GM19324 (cell line): Measurements from ENCODE around the gene MYBBP1A.

Experiments used
- ATAC-seq: cut with Tn5 transposase; IDR thresholded peaks from one replicate; pipeline ENCODE4 v1.9.1; 2021; ENCODE audit warnings: mild to moderate bottlenecking, moderate library complexity; ENCODE audit not compliant: unreplicated experiment, low FRiP score

The MYBBP1A gene

GRCh38 chr17:4539576-4540223, 15.5 kb downstream of the MYBBP1A start:
- no peak for ATAC-seq

GRCh38 chr17:4539025-4539424, 16.2 kb downstream of the MYBBP1A start:
- no peak for ATAC-seq

- ATAC-seq, result no peak
Observed at GRCh38 chr17:4538236-4539002, 16.8 kb downstream of the MYBBP1A start.

- no peak for ATAC-seq
Observed at GRCh38 chr17:4537451-4538235, 17.5 kb downstream of the MYBBP1A start.

GRCh38 chr17:4536742-4537411, 18.3 kb downstream of the MYBBP1A start:
- no peak for ATAC-seq

- no peak for ATAC-seq
Observed at GRCh38 chr17:4536259-4536741, 18.9 kb downstream of the MYBBP1A start.

- ATAC-seq, result no peak
Observed at GRCh38 chr17:4535667-4536258, 19.4 kb downstream of the MYBBP1A start.

- no peak for ATAC-seq
Observed at GRCh38 chr17:4534928-4535666, 20.1 kb downstream of the MYBBP1A start.

- ATAC-seq, result no peak
Observed at GRCh38 chr17:4534515-4534914, 20.7 kb downstream of the MYBBP1A start.

- no peak for ATAC-seq
Observed at GRCh38 chr17:4533523-4534504, 21.4 kb downstream of the MYBBP1A start.

GRCh38 chr17:4532860-4533522, 22.2 kb downstream of the MYBBP1A start:
- no peak for ATAC-seq

GRCh38 chr17:4531988-4532736, 23.0 kb downstream of the MYBBP1A start:
- no peak for ATAC-seq

- no peak for ATAC-seq
Observed at GRCh38 chr17:4530799-4531730, 24.1 kb downstream of the MYBBP1A start.

GRCh38 chr17:4529533-4530152, 25.5 kb downstream of the MYBBP1A start:
- no peak for ATAC-seq

- ATAC-seq, result no peak
Observed at GRCh38 chr17:4527566-4528125, 27.5 kb downstream of the MYBBP1A start.
